GM19035 (cell line): ENCODE results near the gene GGT6.
"Not testable (repeated sequence)": the region's sequence is repeated elsewhere in the genome, so short reads cannot be mapped to it uniquely, and the experiment has no call there.

Source experiments
- ATAC-seq: cut with Tn5 transposase; IDR thresholded peaks from one replicate; pipeline ENCODE4 v1.9.1; 2021; ENCODE audit not compliant: unreplicated experiment

The GGT6 gene

GRCh38 chr17:4560421-4560820 lies at the start of gene GGT6:
Gene GGT6 (minus strand): TSS chr17:4560577. CDS start chr17:4560521, 56 bp downstream.
- ATAC-seq: no peak

- ATAC-seq: no peak
These were observed 49.8 kb upstream of the GGT6 start for GRCh38 chr17:4610162-4610561.

DNA sequence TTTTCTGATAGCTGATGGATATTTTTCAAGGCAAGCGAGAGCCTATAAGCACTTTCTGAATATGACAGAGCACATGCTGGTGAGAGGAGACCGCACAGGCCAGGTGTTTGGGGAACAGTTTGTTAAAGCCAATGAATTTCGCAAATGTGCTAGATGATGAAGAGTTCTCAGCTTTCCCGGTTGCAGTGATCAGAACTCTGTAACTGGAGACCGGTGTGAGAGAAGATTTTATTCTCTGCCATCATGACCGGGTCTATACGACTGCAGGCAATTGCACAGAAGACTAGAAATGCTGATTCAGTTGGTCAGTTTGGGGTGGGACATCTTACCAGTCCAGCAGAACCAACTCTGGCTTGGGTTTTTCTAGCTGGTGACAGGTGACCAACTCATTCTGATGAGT lies 49.4 kb upstream of the GGT6 start:
- ATAC-seq: no peak

DNA sequence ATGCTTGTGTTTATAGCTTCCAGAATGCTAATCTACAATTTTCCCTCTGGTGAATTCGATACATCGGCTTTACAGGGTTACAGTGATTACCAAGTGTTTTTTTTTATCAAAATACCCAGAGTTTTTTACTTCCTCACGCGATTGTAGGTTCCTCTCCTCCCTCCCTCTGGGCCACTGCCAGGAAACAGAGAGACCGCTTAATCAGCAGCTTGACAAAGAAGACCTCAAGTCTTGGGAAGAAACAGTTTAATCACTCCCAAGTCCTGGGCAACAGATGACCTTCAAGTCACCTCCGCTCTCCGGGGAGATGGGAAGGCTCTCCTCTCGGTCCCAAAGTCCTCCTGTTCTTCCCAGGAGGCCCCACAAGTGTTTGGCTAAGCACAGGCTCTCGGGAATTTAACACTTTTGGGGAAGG lies 47.4 kb upstream of the GGT6 start:
- ATAC-seq: no peak

GRCh38 chr17:4607261-4607741 lies 46.9 kb upstream of the GGT6 start:
- ATAC-seq: no peak

GRCh38 chr17:4605826-4606225 lies 45.4 kb upstream of the GGT6 start:
- no peak for ATAC-seq

DNA sequence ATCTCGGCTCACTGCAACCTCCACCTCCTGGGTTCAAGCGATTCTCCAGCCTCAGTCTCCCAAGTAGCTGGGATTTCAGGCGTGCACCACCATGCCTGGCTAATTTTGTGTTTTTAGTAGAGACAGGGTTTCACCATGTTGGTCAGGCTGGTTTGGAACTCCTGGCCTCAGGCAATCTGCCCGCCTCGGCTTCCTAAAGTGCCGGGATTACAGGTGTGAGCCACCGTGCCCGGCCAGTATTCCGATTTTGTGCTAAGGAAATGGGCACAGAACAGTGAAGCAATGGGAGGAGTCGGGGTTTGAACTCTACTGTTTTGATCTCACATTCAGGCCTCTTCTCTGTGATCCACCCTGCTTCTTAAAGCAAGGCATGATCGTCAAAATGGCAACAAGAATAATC lies 44.4 kb upstream of the GGT6 start:
- not testable (repeated sequence) for ATAC-seq

DNA sequence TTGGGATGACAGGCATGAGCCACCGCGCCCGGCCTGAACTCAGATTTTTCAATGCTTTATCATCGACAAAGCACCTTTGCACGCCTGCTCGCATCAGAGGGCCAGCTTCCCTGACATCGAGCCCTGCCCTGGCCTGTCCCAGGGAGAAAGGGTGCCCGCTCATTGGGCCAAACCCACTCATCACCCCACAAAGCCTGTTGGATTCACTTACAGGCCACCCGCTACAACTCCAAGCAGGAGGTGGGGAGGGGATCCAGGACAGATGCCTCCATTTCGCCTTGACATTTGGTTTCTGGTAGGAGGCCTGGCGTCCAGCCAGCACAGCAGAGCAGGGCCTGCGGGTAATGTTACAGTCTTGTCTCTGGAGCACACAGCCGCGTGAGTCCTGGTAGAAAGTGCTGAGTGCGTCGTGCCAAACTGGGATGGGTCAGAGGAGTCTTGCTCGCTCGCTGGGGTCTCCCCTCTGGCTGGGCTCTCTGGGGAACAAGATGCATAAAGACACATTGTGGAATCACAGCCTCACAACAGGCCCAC lies 43.8 kb upstream of the GGT6 start:
- no peak for ATAC-seq

DNA sequence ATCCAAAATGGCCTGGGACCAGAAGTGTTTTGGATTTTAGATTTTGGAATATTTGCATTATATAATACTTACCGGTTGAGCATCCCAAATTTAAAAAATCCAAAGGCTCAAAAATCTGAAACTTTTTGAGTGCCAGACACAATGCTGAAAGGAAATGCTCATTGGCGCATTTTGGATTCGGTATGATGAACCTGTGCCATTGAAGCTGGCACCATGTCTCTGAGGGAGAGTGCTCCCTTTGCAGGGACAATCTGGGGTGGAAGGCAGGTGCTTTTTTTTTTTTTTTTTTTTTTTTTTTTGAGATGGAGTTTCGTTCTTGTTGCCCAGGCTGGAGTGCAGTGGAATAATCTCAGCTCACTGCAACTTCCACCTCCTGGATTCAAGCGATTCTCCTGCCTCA lies 41.7 kb upstream of the GGT6 start:
- no peak for ATAC-seq

DNA sequence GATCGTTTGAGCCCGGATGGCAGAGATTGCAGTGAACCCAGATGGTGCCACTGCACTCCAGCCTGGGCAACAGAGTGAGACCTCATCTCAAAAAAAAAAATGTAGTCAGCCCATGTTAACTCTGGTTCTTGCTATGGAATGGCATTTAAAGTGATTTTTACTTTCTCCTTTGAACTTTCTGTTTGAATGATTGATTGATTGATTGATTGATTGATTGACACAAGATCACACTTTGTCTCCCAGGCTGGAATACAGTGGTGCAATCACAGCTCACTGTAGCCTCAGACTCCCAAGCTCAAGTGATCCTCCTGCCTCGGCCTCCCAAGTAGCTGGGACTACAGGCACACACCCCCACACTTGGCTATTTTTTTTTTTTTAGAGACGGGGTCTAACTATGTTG lies 40.9 kb upstream of the GGT6 start:
- no peak for ATAC-seq

DNA sequence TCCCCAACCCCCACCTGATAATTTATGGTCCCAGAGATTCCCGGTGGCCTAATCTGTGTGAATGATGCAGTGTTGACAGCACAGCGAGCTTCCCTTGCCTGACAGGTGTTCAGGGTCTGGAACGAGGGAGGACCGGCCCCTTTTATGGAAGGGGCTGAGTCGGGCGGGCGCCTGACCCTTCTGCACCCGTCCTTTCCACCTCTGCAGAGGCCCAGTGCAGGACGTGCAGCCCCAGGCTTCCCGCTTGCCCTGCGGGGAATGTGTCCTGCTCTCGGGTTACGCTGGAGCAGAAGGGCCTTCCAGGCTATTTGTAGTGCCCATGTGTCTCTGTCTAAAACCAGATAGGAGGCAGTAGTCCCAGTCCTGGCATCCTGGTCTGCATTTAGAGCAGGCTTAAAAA lies 40.2 kb upstream of the GGT6 start:
- ATAC-seq: no peak

DNA sequence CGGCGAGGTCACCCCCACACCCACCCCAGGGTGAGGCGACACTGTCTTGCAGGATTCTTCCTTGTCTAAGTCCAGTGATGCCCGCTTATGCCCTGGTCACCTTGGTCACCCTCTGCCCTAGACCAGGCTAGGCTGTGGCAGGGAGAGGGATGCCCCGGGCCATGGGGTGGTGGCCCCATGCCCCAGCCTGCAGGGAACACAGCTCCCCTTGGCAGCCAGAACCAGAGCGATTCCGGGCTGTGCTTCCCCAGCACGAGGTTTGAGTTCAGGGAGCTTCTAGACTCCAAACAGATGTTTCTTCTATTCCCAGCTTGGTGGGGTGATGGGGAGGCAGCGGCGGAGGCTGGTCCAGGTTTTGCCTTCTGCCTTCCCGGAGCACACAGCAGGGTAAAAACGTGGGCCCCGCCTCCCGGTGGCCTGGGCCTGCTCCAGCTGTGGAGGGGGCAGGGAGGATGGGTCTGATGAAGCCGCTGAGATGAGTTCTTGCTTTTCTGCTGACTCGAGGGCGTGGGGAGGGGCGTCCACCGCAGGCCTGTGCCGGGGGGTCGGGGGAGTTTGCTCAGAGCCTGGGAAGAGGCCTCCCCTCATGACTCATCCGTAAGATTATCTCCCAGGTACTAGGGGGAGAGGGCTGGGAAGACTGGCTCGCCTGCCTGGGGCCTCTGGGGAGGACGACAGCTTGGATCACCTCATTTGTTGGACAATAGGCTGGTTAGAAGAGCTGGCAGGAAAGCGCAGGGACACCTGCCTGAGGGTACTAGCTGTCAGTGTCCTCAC lies 39.3 kb upstream of the GGT6 start:
- no peak for ATAC-seq

DNA sequence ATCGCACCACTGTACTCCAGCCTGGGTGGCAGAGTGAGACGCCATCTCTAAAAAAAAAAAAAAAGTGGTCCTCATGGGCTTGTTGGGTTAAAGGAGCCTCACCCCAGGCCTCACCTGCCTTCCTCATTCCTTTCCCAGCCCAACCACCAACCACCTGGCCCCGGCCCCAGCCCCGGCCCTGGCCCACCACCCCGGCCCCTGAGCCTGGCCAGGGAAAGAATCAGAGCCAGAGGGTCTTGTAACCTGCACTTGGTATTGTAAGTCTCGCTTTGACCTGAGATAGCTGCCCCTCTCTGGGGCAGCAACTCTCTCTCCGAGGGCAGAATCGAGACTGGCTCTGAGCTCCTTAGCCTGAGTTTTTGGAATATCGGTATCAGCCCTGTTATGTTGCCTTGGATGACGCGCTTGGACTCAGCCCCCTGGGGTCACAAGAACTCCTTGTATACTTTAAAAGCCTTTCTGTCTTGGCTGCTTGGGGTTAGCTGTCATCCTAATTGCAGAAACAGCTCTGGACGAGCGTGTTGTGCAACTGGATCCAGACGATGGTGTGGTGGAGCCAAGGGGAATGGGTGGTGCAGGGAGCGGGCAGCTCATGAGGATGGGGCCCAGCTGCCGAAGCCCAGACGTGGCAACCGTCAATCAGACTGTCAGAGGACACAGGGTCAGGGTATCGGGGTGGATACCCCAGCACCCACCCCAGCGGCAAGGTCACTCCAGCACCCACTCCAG lies 38.6 kb upstream of the GGT6 start:
- no peak for ATAC-seq

GRCh38 chr17:4597975-4598374 lies 37.6 kb upstream of the GGT6 start:
- no peak for ATAC-seq

GRCh38 chr17:4596636-4597380 lies 36.4 kb upstream of the GGT6 start:
- no peak for ATAC-seq

DNA sequence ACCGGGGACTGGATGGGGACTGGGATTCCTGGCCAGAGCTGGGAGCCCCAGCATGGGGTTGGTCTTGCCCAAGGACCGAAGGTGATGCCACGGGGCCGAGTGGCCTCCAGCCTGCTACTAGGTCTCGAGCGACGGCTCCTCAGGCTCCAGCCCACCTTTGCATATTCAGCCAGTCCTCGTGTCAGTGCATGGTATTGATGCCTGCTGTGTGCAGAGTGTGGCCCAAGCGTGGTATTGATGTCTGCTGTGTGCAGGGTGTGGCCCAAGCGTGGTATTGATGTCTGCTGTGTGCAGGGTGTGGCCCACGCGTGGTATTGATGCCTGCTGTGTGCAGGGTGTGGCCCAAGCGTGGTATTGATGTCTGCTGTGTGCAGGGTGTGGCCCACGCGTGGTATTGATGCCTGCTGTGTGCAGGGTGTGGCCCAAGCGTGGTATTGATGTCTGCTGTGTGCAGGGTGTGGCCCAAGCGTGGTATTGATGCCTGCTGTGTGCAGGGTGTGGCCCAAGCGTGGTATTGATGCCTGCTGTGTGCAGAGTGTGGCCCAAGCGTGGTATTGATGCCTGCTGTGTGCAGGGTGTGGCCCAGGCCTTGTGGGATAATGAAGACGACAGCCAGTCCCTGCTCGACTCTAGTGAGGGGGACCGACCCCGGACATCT lies 35.4 kb upstream of the GGT6 start:
- ATAC-seq: not testable (repeated sequence)

DNA sequence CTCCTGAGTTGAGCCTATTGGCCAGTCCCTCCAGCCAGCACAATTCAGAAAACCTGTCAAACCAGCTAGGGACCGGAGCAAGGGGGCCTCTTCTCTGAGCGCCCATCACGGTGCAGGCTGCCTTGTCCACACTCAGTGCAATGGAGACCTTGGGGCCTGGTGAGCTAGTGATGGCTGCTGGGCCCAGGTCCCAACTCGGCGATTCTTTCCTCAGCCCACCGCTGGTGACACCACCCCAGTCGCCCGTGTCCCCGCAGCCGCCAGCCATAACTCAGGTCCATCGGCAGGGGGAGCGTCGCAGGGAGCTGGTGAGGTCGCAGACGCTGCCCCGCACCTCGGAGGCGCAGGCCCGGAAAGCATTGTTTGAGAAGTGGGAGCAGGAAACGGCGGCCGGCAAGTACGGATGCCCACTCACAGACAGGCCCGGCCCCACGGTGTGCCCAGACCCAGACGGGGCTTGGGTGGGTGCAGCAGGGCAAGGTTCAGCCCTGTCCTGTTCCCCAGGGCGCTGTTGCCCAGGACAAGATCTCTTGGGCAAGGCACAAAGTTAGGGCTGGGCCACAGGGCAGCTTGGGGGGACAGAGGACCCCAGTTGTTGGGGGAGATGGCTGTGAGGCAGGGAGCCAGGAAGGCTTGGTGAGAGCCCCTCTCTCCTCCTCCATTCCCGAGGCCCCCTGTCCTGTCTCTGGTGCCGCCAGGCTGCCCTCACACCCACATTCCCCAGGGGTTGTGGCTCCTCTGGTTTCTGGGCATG lies 34.7 kb upstream of the GGT6 start:
- ATAC-seq: no peak

DNA sequence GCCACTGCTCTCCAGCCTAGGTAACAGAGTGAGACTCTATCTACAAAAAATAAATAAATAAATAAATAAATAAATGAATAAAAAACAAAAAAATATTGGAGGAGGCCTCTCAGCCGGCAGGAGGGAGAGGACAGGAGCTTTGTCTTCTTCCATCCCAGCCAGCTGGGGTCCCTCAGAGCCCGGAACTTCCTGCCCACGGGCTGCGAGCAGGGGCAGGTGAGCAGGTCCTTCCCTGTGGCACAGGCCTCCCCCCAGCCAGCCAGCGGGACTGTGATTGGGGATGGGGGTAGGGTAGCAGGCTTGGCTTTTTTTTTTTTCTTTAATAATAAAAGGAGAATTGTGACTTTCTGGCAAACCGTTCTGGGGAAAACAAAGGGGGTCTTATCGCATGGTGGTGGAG lies 34.0 kb upstream of the GGT6 start:
- ATAC-seq: no peak

- ATAC-seq: no peak
These were observed 32.6 kb upstream of the GGT6 start for GRCh38 chr17:4593021-4593421.
